Activated CD8-positive, alpha-beta memory T cell treated with anti-CD3 and anti-CD28 coated beads for 1 hour (primary cell): ENCODE results near the gene PPP1R1A.

Experiments
- DNase-seq, 2 donors: peaks; one replicate each; pipeline ENCODE4 v3.0.0-alpha.2; 2020; ENCODE audit warnings: low read depth in 1 of 2; ENCODE audit errors: extremely low read depth in 1 of 2

The PPP1R1A gene

GRCh38 chr12:54538136-54538700 is 50.2 kb downstream of the PPP1R1A start:
- no peak for DNase-seq

GRCh38 chr12:54535474-54535873 is 53.0 kb downstream of the PPP1R1A start:
- no peak for DNase-seq

- no peak for DNase-seq
Observed at GRCh38 chr12:54529581-54529980, 58.9 kb downstream of the PPP1R1A start.
